Measurements from ENCODE around the gene SOX2.

- TF ChIP-seq EZH2 (IDR thresholded peaks at IDR 0.05; ENCODE audit: insufficient read depth, poor library complexity, severe bottlenecking), result no peak
- TF ChIP-seq EZH2phosphoT487 (IDR thresholded peaks at IDR 0.05; ENCODE audit: insufficient read depth, low read depth), result no peak
Observed at GRCh38 chr3:181730934-181731333, 19.2 kb downstream of the SOX2 start.

Data from GM23248 (cell line).